Naive B cell (primary cell): Measurements from ENCODE around the gene PKDCC. TPM values are rescaled to one million over a fixed set of nuclear protein-coding genes. Genes with fewer than 3 reads are reported as not detected.
"Not testable (repeated sequence)": the region's sequence is repeated elsewhere in the genome, so short reads cannot be mapped to it uniquely, and the experiment has no call there.

ENCODE experiments used
- ATAC-seq, 2 donors: fragments of 150-1000 bp; cut with Tn5 transposase; 2 replicates each; pipeline ENCODE4 v1.10.0; 2021; ENCODE audit warnings: low read depth in 2 of 2, mild to moderate bottlenecking in 2 of 2, moderate library complexity in 2 of 2
- DNase-seq: peaks from one replicate; pipeline ENCODE4 v3.0.0; 2022
- H3K27ac Mint-ChIP-seq, 6 donors: one replicate each; pipeline ENCODE4 v1.8.0; 2020 to 2022; ENCODE audit warnings: mild to moderate bottlenecking in 6 of 6, mixed read lengths in 6 of 6, moderate library complexity in 5 of 6, inconsistent platforms in 2 of 6
- H3K27me3 Mint-ChIP-seq, 3 donors: one replicate each; pipeline ENCODE4 v1.8.0; 2021 to 2022; ENCODE audit warnings: mixed read lengths in 3 of 3, mild to moderate bottlenecking in 1 of 3
- H3K36me3 Mint-ChIP-seq, 2 donors: one replicate each; pipeline ENCODE4 v1.8.0; 2020 to 2022; ENCODE audit warnings: mixed read lengths in 2 of 2, inconsistent platforms in 1 of 2, mild to moderate bottlenecking in 1 of 2
- H3K4me1 Mint-ChIP-seq, 3 donors: one replicate each; pipeline ENCODE4 v1.8.0; 2020 to 2022; ENCODE audit warnings: mixed read lengths in 3 of 3, inconsistent platforms in 1 of 3, mild to moderate bottlenecking in 1 of 3, moderate library complexity in 1 of 3
- H3K4me3 Mint-ChIP-seq, 8 donors: one replicate each; pipeline ENCODE4 v1.8.0; 2020 to 2022; ENCODE audit warnings: mild to moderate bottlenecking in 8 of 8, mixed read lengths in 8 of 8, moderate library complexity in 8 of 8, inconsistent platforms in 2 of 8
- H3K9me3 Mint-ChIP-seq, 7 donors: one replicate each; pipeline ENCODE4 v1.8.0; 2020 to 2022; ENCODE audit warnings: mixed read lengths in 7 of 7, mild to moderate bottlenecking in 5 of 7, inconsistent platforms in 2 of 7, moderate library complexity in 1 of 7
- polyA plus RNA-seq, 6 donors: library from polyadenylated mRNA; unstranded; fragments of 300-500 nt; fragmentation: Illumina TruSeq; gene quantifications; one replicate each; pipeline ENCODE4 v1.2.3, GENCODE V29; 2021; ENCODE audit warnings: low read depth in 6 of 6

PKDCC gene
- polyA plus RNA-seq, 6 donors from 2014 or later, result not detected

- H3K4me3 Mint-ChIP-seq, result peak overlapping the region in 1 of 8 donors; percentile 6
These were observed 20.9 kb downstream of the PKDCC start for GRCh38 chr2:42068571-42069178.

GRCh38 chr2:42069568-42069967, 21.7 kb downstream of the PKDCC start:
- Mint-ChIP-seq H3K36me3 (no peaks in the 10 kb centered on the region), H3K27ac (peak overlapping the region in 2 of 6 donors; percentile 41 to 87), H3K27me3 (peaks cover 22 to 37% (median 34%) of the 10 kb centered on the region in 3 donors), H3K9me3 (peaks cover 0 to 2% (median 0%) of the 10 kb centered on the region in 7 donors), H3K4me1 (peaks cover 0 to 5% (median 0%) of the 10 kb centered on the region in 3 donors), H3K4me3 (no peak overlapping the region)
- no peak for ATAC-seq
- DNase-seq, result no peak

More at GRCh38 chr2:42068571-42069178, 20.9 kb downstream of the PKDCC start:
- DNase-seq (no peak), ATAC-seq (no peak)
- H3K36me3 Mint-ChIP-seq, result no peaks in the 10 kb centered on the region
- H3K9me3 Mint-ChIP-seq, result peaks cover 0 to 2% (median 0%) of the 10 kb centered on the region in 7 donors
- H3K4me1 Mint-ChIP-seq, result no peaks in the 10 kb centered on the region
- H3K27ac Mint-ChIP-seq, result no peak overlapping the region
- H3K27me3 Mint-ChIP-seq, result peaks cover 22 to 37% (median 27%) of the 10 kb centered on the region in 3 donors

GRCh38 chr2:42071791-42072190, 24.0 kb downstream of the PKDCC start:
- peaks cover 22 to 46% (median 42%) of the 10 kb centered on the region in 3 donors for H3K27me3 Mint-ChIP-seq
- H3K9me3 Mint-ChIP-seq, result peaks cover 0 to 3% (median 0%) of the 10 kb centered on the region in 7 donors
- no peak overlapping the region for H3K4me3 Mint-ChIP-seq
- no peak for ATAC-seq
- H3K27ac Mint-ChIP-seq, result no peak overlapping the region
- DNase-seq, result no peak
- H3K36me3 Mint-ChIP-seq, result no peaks in the 10 kb centered on the region
- peaks cover 0 to 5% (median 0%) of the 10 kb centered on the region in 3 donors for H3K4me1 Mint-ChIP-seq

GRCh38 chr2:42072349-42073118, 24.7 kb downstream of the PKDCC start:
- no peaks in the 10 kb centered on the region for H3K36me3 Mint-ChIP-seq
- H3K27ac Mint-ChIP-seq, result peak overlapping the region in 3 of 6 donors; percentile 47 to 74 (median 57)
- DNase-seq (no peak), ATAC-seq (no peak)
- peaks cover 22 to 53% (median 46%) of the 10 kb centered on the region in 3 donors for H3K27me3 Mint-ChIP-seq
- peaks cover 0 to 3% (median 0%) of the 10 kb centered on the region in 7 donors for H3K9me3 Mint-ChIP-seq
- peak overlapping the region in 1 of 8 donors; percentile 68 for H3K4me3 Mint-ChIP-seq
- H3K4me1 Mint-ChIP-seq, result peaks cover 0 to 5% (median 0%) of the 10 kb centered on the region in 3 donors

GRCh38 chr2:42073739-42074503, 26.1 kb downstream of the PKDCC start:
- Mint-ChIP-seq H3K36me3 (no peaks in the 10 kb centered on the region), H3K4me3 (peak overlapping the region in 1 of 8 donors; percentile 44), H3K27me3 (peaks cover 15 to 50% (median 43%) of the 10 kb centered on the region in 3 donors), H3K27ac (peak overlapping the region in 1 of 6 donors; percentile 21), H3K4me1 (peaks cover 0 to 5% (median 0%) of the 10 kb centered on the region in 3 donors), H3K9me3 (peaks cover 0 to 3% (median 0%) of the 10 kb centered on the region in 7 donors)
- DNase-seq (no peak), ATAC-seq (no peak)

- H3K9me3 Mint-ChIP-seq, result peaks cover 0 to 3% (median 0%) of the 10 kb centered on the region in 7 donors
These were observed 26.8 kb downstream of the PKDCC start for GRCh38 chr2:42074661-42075060.

GRCh38 chr2:42076357-42077225, 28.8 kb downstream of the PKDCC start:
- DNase-seq, result no peak
- peaks cover 0 to 51% (median 44%) of the 10 kb centered on the region in 3 donors for H3K27me3 Mint-ChIP-seq
- no peak for ATAC-seq
- H3K9me3 Mint-ChIP-seq, result peaks cover 0 to 3% (median 0%) of the 10 kb centered on the region in 7 donors
- H3K27ac Mint-ChIP-seq, result no peak overlapping the region
- no peak overlapping the region for H3K4me3 Mint-ChIP-seq
- peaks cover 0 to 5% (median 0%) of the 10 kb centered on the region in 3 donors for H3K4me1 Mint-ChIP-seq
- no peaks in the 10 kb centered on the region for H3K36me3 Mint-ChIP-seq

More at GRCh38 chr2:42074661-42075060, 26.8 kb downstream of the PKDCC start:
- peaks cover 0 to 5% (median 0%) of the 10 kb centered on the region in 3 donors for H3K4me1 Mint-ChIP-seq
- DNase-seq, result no peak
- H3K27me3 Mint-ChIP-seq, result peaks cover 8 to 50% (median 43%) of the 10 kb centered on the region in 3 donors
- ATAC-seq, result no peak
- H3K4me3 Mint-ChIP-seq, result no peak overlapping the region
- H3K27ac Mint-ChIP-seq, result no peak overlapping the region
- H3K36me3 Mint-ChIP-seq, result no peaks in the 10 kb centered on the region

- DNase-seq (no peak), ATAC-seq (no peak)
- Mint-ChIP-seq H3K27me3 (peaks cover 0 to 48% (median 44%) of the 10 kb centered on the region in 3 donors), H3K9me3 (peaks cover 0 to 3% (median 0%) of the 10 kb centered on the region in 7 donors), H3K4me1 (peaks cover 0 to 5% (median 0%) of the 10 kb centered on the region in 3 donors), H3K27ac (no peak overlapping the region), H3K36me3 (no peaks in the 10 kb centered on the region), H3K4me3 (no peak overlapping the region)
These were observed 29.5 kb downstream of the PKDCC start for GRCh38 chr2:42077343-42077742.

- Mint-ChIP-seq H3K36me3 (no peaks in the 10 kb centered on the region), H3K27me3 (peaks cover 0 to 39% (median 37%) of the 10 kb centered on the region in 3 donors), H3K27ac (no peak overlapping the region), H3K4me1 (peaks cover 0 to 3% (median 0%) of the 10 kb centered on the region in 3 donors), H3K4me3 (no peak overlapping the region), H3K9me3 (peaks cover 0 to 3% (median 0%) of the 10 kb centered on the region in 7 donors)
- DNase-seq (no peak), ATAC-seq (no peak)
These were observed 32.0 kb downstream of the PKDCC start for GRCh38 chr2:42079737-42080287.

- not testable (repeated sequence) for H3K4me1 Mint-ChIP-seq, H3K27ac Mint-ChIP-seq, H3K4me3 Mint-ChIP-seq, H3K36me3 Mint-ChIP-seq, DNase-seq, ATAC-seq, H3K9me3 Mint-ChIP-seq
- H3K27me3 Mint-ChIP-seq, result peaks cover 0 to 42% (median 34%) of the 10 kb centered on the region in 3 donors
These were observed 33.3 kb downstream of the PKDCC start for GRCh38 chr2:42081151-42081550.

- Mint-ChIP-seq H3K4me3 (no peak overlapping the region), H3K27me3 (peaks cover 0 to 39% (median 36%) of the 10 kb centered on the region in 3 donors)
These were observed 34.2 kb downstream of the PKDCC start for GRCh38 chr2:42082016-42082415.

GRCh38 chr2:42084231-42084671, 36.4 kb downstream of the PKDCC start:
- no peaks in the 10 kb centered on the region for H3K36me3 Mint-ChIP-seq
- peaks cover 6 to 8% (median 7%) of the 10 kb centered on the region in 3 donors for H3K4me1 Mint-ChIP-seq
- H3K9me3 Mint-ChIP-seq, result no peaks in the 10 kb centered on the region
- peaks cover 0 to 22% (median 18%) of the 10 kb centered on the region in 3 donors for H3K27me3 Mint-ChIP-seq
- no peak overlapping the region for H3K4me3 Mint-ChIP-seq
- ATAC-seq, result no peak
- no peak for DNase-seq
- H3K27ac Mint-ChIP-seq, result no peak overlapping the region

More at GRCh38 chr2:42082016-42082415, 34.2 kb downstream of the PKDCC start:
- no peaks in the 10 kb centered on the region for H3K36me3 Mint-ChIP-seq
- no peak for ATAC-seq
- peaks cover 6 to 8% (median 7%) of the 10 kb centered on the region in 3 donors for H3K4me1 Mint-ChIP-seq
- no peak for DNase-seq
- H3K27ac Mint-ChIP-seq, result no peak overlapping the region
- H3K9me3 Mint-ChIP-seq, result no peaks in the 10 kb centered on the region
